ENCODE measurements around the gene ERRFI1. TPM values are rescaled to one million over a fixed set of nuclear protein-coding genes. Genes with fewer than 3 reads are reported as not detected.

The ERRFI1 gene
- total RNA-seq, 1 donor from 2014 or later: 44.8 TPM

- H2AFZ ChIP-seq (replicated peaks): no peak overlapping the region
- no peaks in the 10 kb centered on the region for H3K36me3 Mint-ChIP-seq
- peaks cover 3% of the 10 kb centered on the region for H3K9me3 Mint-ChIP-seq
- peaks cover 8% of the 10 kb centered on the region for H3K27me3 Mint-ChIP-seq (ENCODE audit: insufficient read depth, low read depth)
- H3K27me3 ChIP-seq: no peaks in the 10 kb centered on the region
- no peak overlapping the region for H3K27ac Mint-ChIP-seq
- H4K20me1 ChIP-seq (ENCODE audit: low read depth): no peaks in the 10 kb centered on the region
- peaks cover 8% of the 10 kb centered on the region for H3F3A ChIP-seq (ENCODE audit: low read depth)
- H3K4me1 ChIP-seq: no peaks in the 10 kb centered on the region
- H3K4me3 Mint-ChIP-seq: no peak overlapping the region
- no peak overlapping the region for H3K9ac ChIP-seq
- H3K27ac ChIP-seq: no peak overlapping the region
- H3K79me2 ChIP-seq (ENCODE audit: low read depth): no peaks in the 10 kb centered on the region
- H3K4me2 ChIP-seq: no peak overlapping the region
- no peaks in the 10 kb centered on the region for H3K9me3 ChIP-seq (ENCODE audit: low read depth)
- H3K36me3 ChIP-seq: no peaks in the 10 kb centered on the region
- TF ChIP-seq EZH2 (IDR thresholded peaks at IDR 0.05) (no peak), CTCF (IDR thresholded peaks at IDR 0.05) (no peak), EZH2phosphoT487 (IDR thresholded peaks at IDR 0.05) (no peak)
- H3K4me1 Mint-ChIP-seq: peaks cover 3% of the 10 kb centered on the region
- DNase-seq (ENCODE audit: low spot score): no peak
- no peak overlapping the region for H3K4me3 ChIP-seq
Measured at GRCh38 chr1:8062861-8063260, 36.8 kb upstream of the ERRFI1 start.

- Mint-ChIP-seq H3K4me3 (no peak overlapping the region), H3K36me3 (no peaks in the 10 kb centered on the region), H3K27ac (no peak overlapping the region), H3K27me3 (ENCODE audit: insufficient read depth, low read depth) (peaks cover 6% of the 10 kb centered on the region), H3K9me3 (peaks cover 3% of the 10 kb centered on the region), H3K4me1 (peaks cover 3% of the 10 kb centered on the region)
- no peak overlapping the region for H2AFZ ChIP-seq (replicated peaks)
- no peak overlapping the region for H3K4me3 ChIP-seq
- peaks cover 8% of the 10 kb centered on the region for H3F3A ChIP-seq (ENCODE audit: low read depth)
- H3K27ac ChIP-seq: no peak overlapping the region
- H3K27me3 ChIP-seq: no peaks in the 10 kb centered on the region
- no peaks in the 10 kb centered on the region for H4K20me1 ChIP-seq (ENCODE audit: low read depth)
- H3K36me3 ChIP-seq: no peaks in the 10 kb centered on the region
- no peak for TF ChIP-seq EZH2phosphoT487 (IDR thresholded peaks at IDR 0.05)
- no peak for TF ChIP-seq EZH2 (IDR thresholded peaks at IDR 0.05)
- TF ChIP-seq CTCF (IDR thresholded peaks at IDR 0.05): no peak
- H3K4me2 ChIP-seq: no peak overlapping the region
- no peak overlapping the region for H3K9ac ChIP-seq
- H3K9me3 ChIP-seq (ENCODE audit: low read depth): no peaks in the 10 kb centered on the region
- no peaks in the 10 kb centered on the region for H3K79me2 ChIP-seq (ENCODE audit: low read depth)
- DNase-seq (ENCODE audit: low spot score): no peak
- peaks cover 4% of the 10 kb centered on the region for H3K4me1 ChIP-seq
Measured at GRCh38 chr1:8061673-8062386, 35.7 kb upstream of the ERRFI1 start.

GRCh38 chr1:8061210-8061609 is 35.1 kb upstream of the ERRFI1 start:
- TF ChIP-seq CTCF (IDR thresholded peaks at IDR 0.05): no peak
- TF ChIP-seq EZH2phosphoT487 (IDR thresholded peaks at IDR 0.05): no peak
- TF ChIP-seq EZH2 (IDR thresholded peaks at IDR 0.05): no peak
- Histone ChIP-seq H3F3A (ENCODE audit: low read depth) (peaks cover 8% of the 10 kb centered on the region), H3K36me3 (no peaks in the 10 kb centered on the region), H3K27me3 (no peaks in the 10 kb centered on the region), H3K79me2 (ENCODE audit: low read depth) (no peaks in the 10 kb centered on the region), H3K9me3 (ENCODE audit: low read depth) (no peaks in the 10 kb centered on the region), H2AFZ (replicated peaks) (no peak overlapping the region), H4K20me1 (ENCODE audit: low read depth) (no peaks in the 10 kb centered on the region), H3K4me1 (peaks cover 4% of the 10 kb centered on the region), H3K9ac (no peak overlapping the region), H3K4me2 (no peak overlapping the region), H3K4me3 (no peak overlapping the region), H3K27ac (no peak overlapping the region)
- H3K27ac Mint-ChIP-seq: no peak overlapping the region
- H3K9me3 Mint-ChIP-seq: peaks cover 3% of the 10 kb centered on the region
- H3K4me3 Mint-ChIP-seq: no peak overlapping the region
- peaks cover 2% of the 10 kb centered on the region for H3K4me1 Mint-ChIP-seq
- H3K36me3 Mint-ChIP-seq: no peaks in the 10 kb centered on the region
- H3K27me3 Mint-ChIP-seq (ENCODE audit: insufficient read depth, low read depth): peaks cover 6% of the 10 kb centered on the region
- DNase-seq (ENCODE audit: low spot score): no peak
